H9 (cell line): ENCODE data around the gene AK5. TPM values are rescaled to one million over a fixed set of nuclear protein-coding genes. Genes with fewer than 3 reads are reported as not detected.

Experiments
- DNase-seq: peaks from one replicate; pipeline ENCODE4 v3.0.0-alpha.2; 2017
- H2AFZ ChIP-seq: one replicate; pipeline ENCODE4 v1.6.1; 2013; ENCODE audit warnings: mild to moderate bottlenecking, low read length, control low read depth, moderate library complexity
- H2AK5ac ChIP-seq: 2 replicates; pipeline ENCODE4 v1.6.1; 2013; ENCODE audit warnings: low read length, control low read depth, mixed read lengths; ENCODE audit not compliant: insufficient read length
- H2BK120ac ChIP-seq: one replicate; pipeline ENCODE4 v1.6.1; 2013; ENCODE audit warnings: low read depth, mild to moderate bottlenecking, low read length, control low read depth, inconsistent platforms; ENCODE audit not compliant: poor library complexity, severe bottlenecking
- H2BK12ac ChIP-seq: 2 replicates; pipeline ENCODE4 v1.6.1; 2013; ENCODE audit warnings: low read length, control low read depth, mixed read lengths, low read depth; ENCODE audit not compliant: insufficient read length
- H2BK15ac ChIP-seq: 2 replicates; pipeline ENCODE4 v1.6.1; 2013; ENCODE audit warnings: low read depth, low read length, control low read depth
- H2BK20ac ChIP-seq: one replicate; pipeline ENCODE4 v1.6.1; 2013; ENCODE audit warnings: low read depth, mild to moderate bottlenecking, low read length, control low read depth, inconsistent platforms; ENCODE audit not compliant: poor library complexity, severe bottlenecking
- H2BK5ac ChIP-seq: 2 replicates; pipeline ENCODE4 v1.6.1; 2013; ENCODE audit warnings: low read length, control low read depth, mixed read lengths; ENCODE audit not compliant: insufficient read length
- H3K14ac ChIP-seq: 2 replicates; pipeline ENCODE4 v1.6.1; 2013; ENCODE audit warnings: low read length, control low read depth; ENCODE audit not compliant: insufficient read depth
- H3K18ac ChIP-seq: 2 replicates; pipeline ENCODE4 v1.6.1; 2013; ENCODE audit warnings: low read depth, mild to moderate bottlenecking, mixed read lengths, low read length, control low read depth; ENCODE audit not compliant: insufficient read length
- H3K23ac ChIP-seq: 2 replicates; pipeline ENCODE4 v1.6.1; 2013; ENCODE audit warnings: low read length, control low read depth, mixed read lengths, low read depth; ENCODE audit not compliant: insufficient read length
- H3K23me2 ChIP-seq: 2 replicates; pipeline ENCODE4 v1.6.1; 2013; ENCODE audit warnings: low read depth, mild to moderate bottlenecking, mixed read lengths, low read length, control low read depth; ENCODE audit not compliant: insufficient read length, poor library complexity, severe bottlenecking
- H3K27ac ChIP-seq: 2 replicates; pipeline ENCODE4 v1.5.1; 2013; ENCODE audit warnings: low read length, control low read depth, mixed read lengths, low read depth; ENCODE audit not compliant: insufficient read length
- H3K27me3 ChIP-seq: 2 replicates; pipeline ENCODE4 v1.6.1; 2013; ENCODE audit warnings: low read length, control low read depth, inconsistent platforms; ENCODE audit not compliant: insufficient read depth
- H3K4ac ChIP-seq: 2 replicates; pipeline ENCODE4 v1.6.1; 2013; ENCODE audit warnings: low read depth, mild to moderate bottlenecking, control low read depth, inconsistent platforms, low read length, moderate library complexity
- H3K4me1 ChIP-seq: 2 replicates; pipeline ENCODE4 v1.6.1; 2013; ENCODE audit warnings: low read length, control low read depth, inconsistent platforms; ENCODE audit not compliant: insufficient read depth
- H3K4me2 ChIP-seq: 2 replicates; pipeline ENCODE4 v1.6.1; 2013; ENCODE audit warnings: low read length, control low read depth, mixed read lengths; ENCODE audit not compliant: insufficient read length, insufficient read depth
- H3K56ac ChIP-seq: 2 replicates; pipeline ENCODE4 v1.6.1; 2013; ENCODE audit warnings: low read depth, mild to moderate bottlenecking, mixed read lengths, low read length, control low read depth; ENCODE audit not compliant: insufficient read length
- H3K79me1 ChIP-seq: 2 replicates; pipeline ENCODE4 v1.6.1; 2013; ENCODE audit warnings: low read depth, mild to moderate bottlenecking, moderate library complexity, low read length, control low read depth, inconsistent platforms; ENCODE audit not compliant: insufficient read depth, poor library complexity, severe bottlenecking
- H3K79me2 ChIP-seq: 2 replicates; pipeline ENCODE4 v1.6.1; 2013; ENCODE audit warnings: low read length, control low read depth, inconsistent platforms; ENCODE audit not compliant: insufficient read depth
- H3K9ac ChIP-seq: 2 replicates; pipeline ENCODE4 v1.6.1; 2013; ENCODE audit warnings: low read length, control low read depth, mixed read lengths; ENCODE audit not compliant: insufficient read length; ENCODE audit errors: extremely low read depth
- H3K9me3 ChIP-seq: one replicate; pipeline ENCODE4 v1.6.1; 2013; ENCODE audit warnings: low read depth, low read length, inconsistent platforms; ENCODE audit not compliant: control insufficient read depth
- H3T11ph ChIP-seq: one replicate; pipeline ENCODE4 v1.6.1; 2013; ENCODE audit warnings: mild to moderate bottlenecking, low read length, control low read depth, inconsistent platforms
- H4K20me1 ChIP-seq: one replicate; pipeline ENCODE4 v1.6.1; 2013; ENCODE audit not compliant: control insufficient read depth, insufficient read length, insufficient read depth
- H4K5ac ChIP-seq: 2 replicates; pipeline ENCODE4 v1.6.1; 2013; ENCODE audit warnings: low read depth, mild to moderate bottlenecking, mixed read lengths, low read length, control low read depth; ENCODE audit not compliant: insufficient read length
- H4K8ac ChIP-seq: replicated peaks from 2 replicates; pipeline ENCODE4 v1.6.1; 2013; ENCODE audit warnings: low read length, control low read depth, mixed read lengths, low read depth; ENCODE audit not compliant: insufficient read length
- H4K91ac ChIP-seq: 2 replicates; pipeline ENCODE4 v1.6.1; 2013; ENCODE audit warnings: low read depth, mild to moderate bottlenecking, moderate library complexity, mixed read lengths, low read length, control low read depth; ENCODE audit not compliant: insufficient read length
- H3K27ac Mint-ChIP-seq, 3 experiments: 2 replicates in 2 of 3; 3 replicates in 1 of 3; pipeline ENCODE4 v1.8.0; 2020 to 2021; ENCODE audit warnings: mixed read lengths in 3 of 3, mild to moderate bottlenecking in 1 of 3, moderate library complexity in 1 of 3
- H3K27me3 Mint-ChIP-seq: 2 replicates; pipeline ENCODE4 v1.8.0; 2021; ENCODE audit warnings: low read depth, mild to moderate bottlenecking, moderate library complexity, mixed read lengths
- H3K36me3 Mint-ChIP-seq, 3 experiments: 2 replicates in 2 of 3; 3 replicates in 1 of 3; pipeline ENCODE4 v1.8.0; 2020 to 2021; ENCODE audit warnings: low read depth in 3 of 3, mixed read lengths in 3 of 3; ENCODE audit not compliant: insufficient read depth in 1 of 3
- H3K4me1 Mint-ChIP-seq, 2 experiments: 2 replicates each; pipeline ENCODE4 v1.8.0; 2020; ENCODE audit warnings: mixed read lengths in 2 of 2
- H3K4me3 Mint-ChIP-seq, 2 experiments: 2 replicates in 1 of 2; 3 replicates in 1 of 2; pipeline ENCODE4 v1.8.0; 2020 to 2021; ENCODE audit warnings: mild to moderate bottlenecking in 2 of 2, mixed read lengths in 2 of 2, moderate library complexity in 1 of 2
- H3K9me3 Mint-ChIP-seq, 2 experiments: 2 replicates in 1 of 2; 3 replicates in 1 of 2; pipeline ENCODE4 v1.8.0; 2020; ENCODE audit warnings: mild to moderate bottlenecking in 2 of 2, mixed read lengths in 2 of 2, moderate library complexity in 1 of 2
- total RNA-seq: library from RNA; stranded (reverse); gene quantifications from 2 replicates; pipeline ENCODE4 v1.2.1, GENCODE V29; 2021
- TF ChIP-seq, protein P1 (sequence below): fragments of 200-600 bp; sonication (generic); conservative IDR thresholded peaks from 3 replicates; pipeline ENCODE4 v1.8.0; 2021; ENCODE audit warnings: antibody characterized with exemption, mild to moderate bottlenecking

Gene AK5
- total RNA-seq, 1 experiment from 2014 or later: 2.5 TPM

DNA sequence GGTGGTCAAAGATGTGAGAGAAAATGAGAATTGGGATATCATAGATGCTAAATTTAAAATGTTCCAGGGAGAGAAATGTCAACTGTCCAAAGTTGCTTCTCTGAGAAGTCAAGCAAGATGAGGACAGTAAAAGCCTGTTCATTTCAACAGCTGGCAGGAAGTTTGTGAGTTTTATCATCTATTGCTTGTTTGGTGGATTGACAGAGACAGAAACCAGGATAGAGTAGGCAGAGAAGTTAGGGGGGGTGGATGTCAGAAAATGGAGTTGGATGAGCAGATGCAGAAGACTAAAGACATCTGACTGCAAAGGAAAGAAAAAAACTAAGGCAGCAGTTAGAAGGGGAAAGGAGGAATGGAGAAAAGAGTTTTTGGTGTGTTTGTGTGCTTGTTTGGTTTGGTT lies 78.4 kb downstream of the AK5 start:
- H3K4ac ChIP-seq: no peak overlapping the region
- no peak overlapping the region for H3K9ac ChIP-seq
- H2BK20ac ChIP-seq: no peak overlapping the region
- H3K79me1 ChIP-seq: no peaks in the 10 kb centered on the region
- DNase-seq: no peak
- H2BK120ac ChIP-seq: no peak overlapping the region
- H2BK12ac ChIP-seq: no peak overlapping the region
- no peak overlapping the region for H4K8ac ChIP-seq
- H3K4me1 ChIP-seq: no peaks in the 10 kb centered on the region
- Mint-ChIP-seq H3K27me3 (no peaks in the 10 kb centered on the region), H3K4me3 (no peak overlapping the region), H3K36me3 (no peaks in the 10 kb centered on the region), H3K27ac (no peak overlapping the region; a peak in 1 of 7 replicates), H3K9me3 (no peaks in the 10 kb centered on the region), H3K4me1 (no peaks in the 10 kb centered on the region; a peak in 1 of 4 replicates)
- H3T11ph ChIP-seq: no peak overlapping the region
- no peak overlapping the region for H3K4me2 ChIP-seq
- no peaks in the 10 kb centered on the region for H3K23me2 ChIP-seq
- H2AFZ ChIP-seq: no peak overlapping the region
- H2AK5ac ChIP-seq: no peak overlapping the region
- H4K91ac ChIP-seq: no peak overlapping the region
- H4K20me1 ChIP-seq: no peaks in the 10 kb centered on the region
- no peak overlapping the region for H3K23ac ChIP-seq
- H3K18ac ChIP-seq: no peak overlapping the region
- no peak overlapping the region for H4K5ac ChIP-seq
- no peak overlapping the region for H2BK5ac ChIP-seq
- no peak overlapping the region for H3K56ac ChIP-seq
- H3K27me3 ChIP-seq: no peaks in the 10 kb centered on the region
- no peaks in the 10 kb centered on the region for H3K79me2 ChIP-seq
- TF ChIP-seq, protein P1, sequence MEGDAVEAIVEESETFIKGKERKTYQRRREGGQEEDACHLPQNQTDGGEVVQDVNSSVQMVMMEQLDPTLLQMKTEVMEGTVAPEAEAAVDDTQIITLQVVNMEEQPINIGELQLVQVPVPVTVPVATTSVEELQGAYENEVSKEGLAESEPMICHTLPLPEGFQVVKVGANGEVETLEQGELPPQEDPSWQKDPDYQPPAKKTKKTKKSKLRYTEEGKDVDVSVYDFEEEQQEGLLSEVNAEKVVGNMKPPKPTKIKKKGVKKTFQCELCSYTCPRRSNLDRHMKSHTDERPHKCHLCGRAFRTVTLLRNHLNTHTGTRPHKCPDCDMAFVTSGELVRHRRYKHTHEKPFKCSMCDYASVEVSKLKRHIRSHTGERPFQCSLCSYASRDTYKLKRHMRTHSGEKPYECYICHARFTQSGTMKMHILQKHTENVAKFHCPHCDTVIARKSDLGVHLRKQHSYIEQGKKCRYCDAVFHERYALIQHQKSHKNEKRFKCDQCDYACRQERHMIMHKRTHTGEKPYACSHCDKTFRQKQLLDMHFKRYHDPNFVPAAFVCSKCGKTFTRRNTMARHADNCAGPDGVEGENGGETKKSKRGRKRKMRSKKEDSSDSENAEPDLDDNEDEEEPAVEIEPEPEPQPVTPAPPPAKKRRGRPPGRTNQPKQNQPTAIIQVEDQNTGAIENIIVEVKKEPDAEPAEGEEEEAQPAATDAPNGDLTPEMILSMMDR: no peak
- H3K27ac ChIP-seq: no peak overlapping the region
- no peak overlapping the region for H3K14ac ChIP-seq
- no peak overlapping the region for H2BK15ac ChIP-seq
- no peaks in the 10 kb centered on the region for H3K9me3 ChIP-seq
